HS-5 (cell line): ENCODE results near the gene MIDN.
"Not testable (repeated sequence)": the region's sequence is repeated elsewhere in the genome, so short reads cannot be mapped to it uniquely, and the experiment has no call there.

ENCODE experiments used
- DNase-seq: peaks from one replicate; pipeline ENCODE4 v3.0.0-alpha.2; 2012; ENCODE audit warnings: low read depth

Gene MIDN

DNA sequence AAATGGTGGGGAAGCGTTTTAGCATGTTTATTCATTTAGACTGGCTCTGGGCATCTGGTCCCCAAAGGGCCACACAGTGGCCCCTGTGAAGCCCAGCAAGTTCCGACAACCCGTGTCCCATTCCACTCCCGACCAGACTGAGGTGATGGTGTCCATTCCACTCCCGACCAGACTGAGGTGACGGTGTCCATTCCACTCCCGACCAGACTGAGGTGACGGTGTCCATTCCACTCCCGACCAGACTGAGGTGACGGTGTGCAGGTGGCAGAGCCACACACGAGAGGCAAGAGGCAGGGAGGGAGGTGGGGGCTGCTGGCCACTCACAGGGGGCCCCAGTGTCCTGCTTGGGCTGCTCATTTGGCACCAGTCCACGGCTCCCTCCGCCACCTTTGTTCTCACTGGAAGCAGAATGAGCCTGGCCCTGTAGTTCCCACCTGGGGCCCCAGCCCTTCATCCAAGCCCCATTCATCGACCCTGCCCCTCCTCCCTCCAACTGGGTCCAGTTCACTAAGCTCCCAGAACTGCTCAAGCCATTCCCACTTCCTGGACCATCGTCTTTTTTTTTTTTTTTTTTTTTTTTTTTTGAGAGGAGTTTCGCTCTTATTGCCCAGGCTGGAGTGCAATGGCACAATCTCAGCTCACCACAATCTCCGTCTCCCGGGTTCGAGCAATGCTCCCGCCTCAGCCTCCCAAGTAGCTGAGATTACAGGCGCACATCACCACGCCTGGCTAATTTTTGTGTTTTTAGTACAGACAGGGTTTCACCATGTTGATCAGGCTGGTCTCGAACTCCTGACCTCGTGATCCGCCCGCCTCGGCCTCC lies 1.9 kb upstream of the MIDN start:
- DNase-seq: not testable (repeated sequence)

DNA sequence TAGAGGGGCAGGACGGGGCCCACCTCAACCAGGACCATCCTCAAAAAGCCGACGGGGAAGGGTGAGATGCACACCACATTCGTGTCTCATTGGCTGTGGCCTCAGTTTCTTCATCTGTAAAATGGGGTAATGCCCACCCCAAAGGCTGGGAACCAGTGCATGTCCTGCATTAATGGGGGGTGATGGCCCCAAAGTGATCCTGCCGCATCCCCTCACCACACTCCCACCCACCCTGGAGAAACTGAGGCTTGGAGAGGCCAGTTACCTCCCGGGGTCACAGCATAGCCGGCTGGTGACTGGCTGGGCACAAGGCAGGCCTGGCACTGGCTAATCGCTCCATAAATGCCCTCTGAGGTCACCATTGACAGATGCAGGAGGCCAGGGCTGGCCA lies 640 bp upstream of the MIDN start:
- no peak for DNase-seq

DNA sequence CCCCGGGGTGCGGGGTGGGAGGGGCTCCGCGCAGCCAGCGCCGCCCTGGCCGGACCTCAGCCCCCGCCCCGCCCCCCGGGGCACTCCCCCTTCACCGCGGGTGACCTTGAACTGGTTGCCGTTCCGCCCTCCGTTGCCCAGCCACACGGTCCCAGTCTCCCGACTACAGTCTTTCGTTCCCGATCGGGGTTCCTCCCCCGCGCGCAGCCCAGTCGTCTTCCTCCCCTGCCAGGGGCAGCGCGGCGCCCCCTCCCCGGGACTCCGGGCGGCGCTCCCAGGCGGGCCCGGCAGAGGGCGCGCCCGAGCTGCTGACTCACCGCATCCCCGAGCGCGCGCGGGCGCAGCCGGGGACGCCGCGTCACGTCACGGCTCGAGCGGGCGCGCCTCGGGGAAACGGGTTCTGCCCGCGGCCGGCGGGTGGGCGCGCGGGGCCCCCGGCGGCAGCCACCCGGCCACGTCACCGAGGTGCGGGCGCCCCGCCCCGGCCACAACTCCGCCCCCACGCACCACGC lies 459 bp downstream of the MIDN start:
- DNase-seq: no peak

DNA sequence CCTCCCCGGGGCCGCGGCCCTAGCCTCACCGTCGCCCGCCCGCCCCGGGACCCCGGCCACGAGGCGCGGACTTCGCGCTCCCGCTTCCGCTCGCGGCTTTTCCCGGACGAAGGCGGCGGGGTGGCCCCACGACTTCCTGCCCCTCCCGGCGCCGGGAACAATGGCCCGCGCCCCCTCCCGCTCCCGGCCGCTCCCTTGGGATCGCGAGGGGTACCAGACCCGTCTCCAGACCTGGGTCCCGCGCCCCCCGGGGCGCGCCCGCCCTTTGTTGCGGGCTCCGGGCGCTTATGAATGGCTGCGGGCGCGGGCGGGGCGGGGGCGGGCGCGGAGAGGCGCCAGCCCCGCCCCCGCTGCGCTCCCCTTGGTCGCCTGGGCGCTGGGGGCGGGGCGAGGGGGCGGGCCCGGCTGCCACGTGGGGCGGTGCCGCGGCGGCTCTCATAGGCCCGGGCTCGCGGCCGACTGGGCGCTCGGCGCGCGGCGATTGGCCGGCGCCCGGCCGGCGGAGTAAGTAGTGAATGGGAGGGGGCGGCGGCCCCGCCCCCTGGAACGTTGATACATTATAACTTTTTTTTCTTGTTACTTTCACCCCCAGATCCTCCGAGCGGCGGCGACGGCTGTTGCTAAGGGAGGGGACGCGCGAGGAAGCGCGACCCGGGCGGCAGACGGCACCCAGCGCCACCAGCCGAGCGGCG lies 1.1 kb downstream of the MIDN start:
- DNase-seq: no peak

DNA sequence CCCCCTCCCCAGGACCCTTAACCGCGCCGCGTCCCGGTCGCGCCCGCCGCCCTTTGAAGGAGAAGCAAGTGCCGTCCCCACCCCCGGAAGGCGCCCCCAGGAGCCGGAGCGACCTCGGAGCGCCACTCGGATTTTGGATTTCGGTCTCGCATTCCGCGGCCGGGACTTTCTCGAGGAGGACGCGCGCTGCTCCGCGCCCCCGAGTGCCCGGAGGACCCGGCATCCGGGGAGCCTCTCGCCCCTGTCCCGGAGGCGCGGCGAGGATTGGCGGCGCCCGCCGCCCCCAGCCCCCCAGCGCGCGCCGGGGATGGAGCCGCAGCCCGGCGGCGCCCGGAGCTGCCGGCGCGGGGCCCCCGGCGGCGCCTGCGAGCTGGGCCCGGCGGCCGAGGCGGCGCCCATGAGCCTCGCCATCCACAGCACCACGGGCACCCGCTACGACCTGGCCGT lies 1.6 kb downstream of the MIDN start:
- no peak for DNase-seq

DNA sequence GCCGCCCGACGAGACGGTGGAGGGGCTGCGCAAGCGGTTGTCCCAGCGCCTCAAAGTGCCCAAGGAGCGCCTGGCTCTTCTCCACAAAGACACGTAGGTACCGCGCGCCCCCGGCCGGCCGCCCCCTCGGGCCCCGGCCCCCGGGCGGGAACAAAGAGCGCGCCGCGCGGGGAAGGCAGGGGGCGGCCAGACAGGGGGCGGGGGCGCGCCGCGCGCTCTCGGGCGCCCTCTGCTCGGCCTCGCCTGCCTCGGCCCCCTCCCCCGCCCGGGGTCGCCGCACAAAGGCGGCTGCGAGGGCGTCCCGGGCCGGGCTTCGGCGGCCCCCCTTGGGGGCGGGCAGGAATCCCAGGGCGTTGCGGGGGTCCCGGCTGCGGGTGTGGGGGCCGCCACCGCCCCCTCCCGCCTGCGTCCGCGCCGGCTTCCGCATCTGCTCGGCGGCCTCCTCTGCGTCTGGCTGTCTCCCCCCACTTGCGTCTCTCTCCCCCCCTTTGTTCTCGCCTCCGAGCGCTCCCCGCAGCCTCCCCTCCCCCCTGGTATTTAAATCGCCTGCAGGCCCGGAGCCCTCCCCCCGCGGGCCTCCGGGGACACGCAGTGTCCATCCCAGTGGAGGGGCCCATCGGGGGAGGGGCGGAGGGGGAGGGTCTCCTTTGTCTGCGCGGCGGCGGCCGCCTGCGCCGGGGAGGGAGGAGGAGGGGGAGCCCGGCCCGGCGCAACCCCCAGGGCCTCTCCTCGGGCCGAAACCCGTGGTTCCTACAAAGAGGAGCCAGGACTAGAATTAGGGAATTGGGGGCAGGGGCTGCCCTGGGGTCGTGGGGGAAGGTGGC lies 2.3 kb downstream of the MIDN start:
- DNase-seq: no peak

DNA sequence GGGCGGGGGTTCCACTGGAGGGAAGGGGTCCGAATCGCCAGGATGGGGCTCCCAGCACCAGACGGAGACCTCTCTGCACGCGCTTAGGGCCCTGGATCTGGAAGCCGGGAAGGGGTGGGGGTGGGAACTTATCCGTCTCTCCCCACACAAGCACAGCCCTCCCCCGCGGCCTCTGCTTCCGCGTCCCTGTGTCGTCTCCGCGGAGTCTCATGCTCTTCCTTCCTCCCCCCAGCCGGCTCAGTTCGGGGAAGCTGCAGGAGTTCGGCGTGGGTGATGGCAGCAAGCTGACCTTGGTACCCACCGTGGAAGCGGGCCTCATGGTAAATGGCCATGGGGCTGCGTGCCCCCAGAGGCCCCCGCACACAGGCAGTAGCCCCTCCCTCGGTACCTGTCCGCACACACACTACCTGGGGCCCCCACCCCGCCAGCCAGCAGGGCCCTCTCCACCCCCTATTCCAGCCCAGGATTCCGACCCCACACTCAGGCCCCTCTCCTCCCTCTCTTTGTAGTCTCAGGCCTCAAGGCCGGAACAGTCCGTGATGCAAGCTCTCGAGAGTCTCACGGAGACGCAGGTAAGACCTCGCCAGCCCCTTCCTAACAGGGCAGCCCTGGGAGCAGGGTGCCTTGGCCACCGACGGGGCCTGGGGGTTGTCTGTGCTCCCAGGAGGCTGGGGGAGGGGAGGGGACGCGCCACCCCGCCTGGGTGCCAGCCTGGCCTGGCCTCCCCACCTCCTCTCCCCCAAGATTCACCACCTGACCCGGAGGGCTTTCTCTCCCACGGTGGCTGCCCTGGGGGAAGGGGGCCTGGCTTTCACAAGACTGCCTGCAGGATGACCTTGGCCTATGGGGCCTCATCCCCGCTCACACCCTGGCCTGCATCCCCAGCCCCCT lies 3.2 kb downstream of the MIDN start:
- DNase-seq: no peak

DNA sequence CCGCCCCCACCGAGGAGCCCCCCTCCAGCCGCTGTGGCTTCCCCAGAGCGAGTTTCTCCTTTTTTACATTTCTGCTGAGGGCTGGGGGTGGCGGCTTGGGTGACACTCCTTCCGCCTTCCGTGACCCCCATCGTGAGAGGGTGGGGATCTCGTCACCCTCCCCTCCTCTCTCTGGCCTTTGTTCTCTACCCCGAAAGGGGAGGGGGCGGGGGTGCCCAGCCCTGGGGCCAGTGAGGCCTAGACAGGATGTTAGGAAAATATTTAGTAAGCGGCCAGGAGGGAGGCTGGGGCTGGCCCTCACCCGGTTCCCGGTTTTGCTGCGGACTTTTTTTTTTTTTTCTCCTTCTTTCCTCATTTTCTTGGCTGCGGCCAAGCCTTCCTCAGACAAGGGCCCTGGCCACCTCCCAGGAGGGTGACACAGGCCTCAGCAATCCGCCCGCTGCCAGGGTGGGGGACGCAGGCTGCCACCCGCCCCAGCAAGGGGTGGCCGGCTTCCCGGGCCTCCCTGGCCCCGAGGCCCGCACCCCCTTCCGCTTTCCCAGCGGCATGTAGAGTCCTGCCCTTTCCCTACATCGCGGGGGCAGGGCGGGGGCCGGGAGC lies 3.9 kb downstream of the MIDN start:
- no peak for DNase-seq

DNA sequence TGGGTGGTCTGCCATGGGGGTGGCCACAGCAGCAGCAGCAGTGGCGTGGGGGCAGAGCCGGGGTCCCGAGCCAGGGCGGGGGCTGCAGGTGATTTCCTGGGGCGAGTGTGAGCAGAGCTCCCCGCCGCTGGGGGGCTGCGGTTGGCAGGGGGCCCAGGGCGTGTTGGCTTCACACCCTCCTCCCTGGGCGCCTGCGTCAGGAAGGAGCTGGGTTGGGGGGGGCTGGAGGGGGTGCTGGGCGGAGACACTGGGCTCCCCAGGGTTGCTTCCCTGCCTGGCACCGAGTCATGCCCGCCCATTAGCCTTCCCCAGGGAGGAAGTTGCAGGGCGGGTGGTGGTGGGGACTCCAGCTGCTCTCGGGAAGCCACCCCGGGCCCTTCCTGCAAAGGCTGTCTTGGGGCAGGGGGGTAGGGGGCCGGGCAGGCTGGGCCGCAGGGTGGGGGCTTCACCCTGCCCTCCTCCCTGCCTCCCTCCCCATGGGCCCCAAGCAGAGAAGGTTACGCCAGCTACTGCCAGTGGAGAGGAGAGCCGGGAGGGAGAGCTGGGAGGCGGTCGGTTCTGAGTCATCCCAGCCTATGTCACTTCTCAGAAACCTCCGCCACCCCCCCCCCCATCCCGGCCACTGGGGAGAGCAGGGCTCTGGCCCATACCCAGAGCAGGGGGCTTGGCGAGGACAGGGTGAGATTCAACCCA lies 4.6 kb downstream of the MIDN start:
- DNase-seq: no peak

DNA sequence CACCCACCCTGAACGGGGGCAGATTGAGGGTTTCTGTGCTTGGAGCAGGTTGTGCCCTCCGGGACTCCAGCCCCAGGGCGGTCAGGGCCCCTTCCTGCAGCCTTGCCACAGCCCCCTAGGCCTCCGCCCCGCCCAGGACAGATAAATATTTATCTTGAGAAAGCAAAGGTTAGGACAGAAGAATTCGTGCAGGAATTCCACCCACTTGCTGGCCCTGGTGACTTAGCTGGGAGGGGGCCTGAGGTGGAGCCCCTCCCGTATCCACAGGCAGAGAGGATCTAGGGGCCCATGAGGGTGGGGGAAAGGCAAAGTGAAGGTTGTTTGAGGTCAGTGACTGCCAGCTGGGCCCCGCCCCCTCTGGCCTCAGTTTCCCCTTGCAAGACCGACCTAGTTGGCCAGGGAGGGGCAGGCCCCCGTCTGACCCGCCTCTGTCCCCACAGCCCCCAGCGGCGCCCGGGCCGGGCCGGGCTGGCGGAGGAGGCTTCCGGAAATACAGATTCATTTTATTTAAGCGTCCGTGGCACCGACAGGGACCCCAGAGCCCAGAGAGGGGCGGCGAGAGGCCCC lies 5.2 kb downstream of the MIDN start:
- no peak for DNase-seq

DNA sequence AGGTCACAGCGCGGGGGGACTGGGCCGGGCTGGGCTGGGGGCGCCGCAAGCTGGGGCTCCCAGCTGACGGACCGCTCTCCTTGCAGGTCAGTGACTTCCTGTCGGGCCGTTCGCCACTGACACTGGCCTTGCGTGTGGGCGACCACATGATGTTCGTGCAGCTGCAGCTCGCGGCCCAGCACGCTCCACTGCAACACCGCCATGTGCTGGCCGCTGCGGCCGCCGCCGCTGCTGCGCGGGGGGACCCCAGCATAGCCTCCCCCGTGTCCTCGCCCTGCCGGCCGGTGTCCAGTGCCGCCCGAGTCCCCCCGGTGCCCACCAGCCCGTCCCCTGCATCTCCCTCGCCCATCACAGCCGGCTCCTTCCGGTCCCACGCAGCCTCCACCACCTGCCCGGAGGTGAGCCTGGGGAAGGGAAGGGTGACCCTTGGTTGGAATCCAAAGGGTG lies 5.7 kb downstream of the MIDN start:
- DNase-seq: no peak

DNA sequence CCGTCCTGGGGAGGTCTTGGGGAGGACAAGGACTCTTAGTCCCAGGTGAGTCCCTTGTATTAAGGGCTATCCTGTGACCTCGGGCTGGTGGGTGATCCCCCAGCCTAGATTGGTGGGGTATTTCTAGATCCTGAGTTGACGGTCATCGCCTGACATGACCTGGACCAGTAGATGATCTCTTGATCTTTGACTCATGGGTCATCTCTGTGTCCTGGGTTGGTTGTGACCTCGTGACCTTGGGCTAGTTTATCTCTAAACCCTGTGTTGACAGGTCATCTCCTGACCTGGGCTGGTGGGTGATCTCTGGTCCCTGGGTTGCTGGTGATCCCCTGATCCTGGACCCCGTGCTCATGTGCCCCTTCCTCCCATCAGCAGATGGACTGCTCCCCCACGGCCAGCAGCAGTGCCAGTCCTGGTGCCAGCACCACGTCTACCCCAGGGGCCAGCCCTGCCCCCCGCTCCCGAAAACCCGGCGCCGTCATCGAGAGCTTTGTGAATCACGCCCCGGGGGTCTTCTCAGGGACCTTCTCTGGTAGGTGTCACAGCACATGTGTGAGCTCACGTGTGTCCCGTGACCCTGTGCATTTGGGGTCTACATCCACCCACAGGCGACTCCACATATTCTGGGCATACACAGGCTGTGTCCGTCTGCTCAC lies 6.3 kb downstream of the MIDN start:
- DNase-seq: no peak

DNA sequence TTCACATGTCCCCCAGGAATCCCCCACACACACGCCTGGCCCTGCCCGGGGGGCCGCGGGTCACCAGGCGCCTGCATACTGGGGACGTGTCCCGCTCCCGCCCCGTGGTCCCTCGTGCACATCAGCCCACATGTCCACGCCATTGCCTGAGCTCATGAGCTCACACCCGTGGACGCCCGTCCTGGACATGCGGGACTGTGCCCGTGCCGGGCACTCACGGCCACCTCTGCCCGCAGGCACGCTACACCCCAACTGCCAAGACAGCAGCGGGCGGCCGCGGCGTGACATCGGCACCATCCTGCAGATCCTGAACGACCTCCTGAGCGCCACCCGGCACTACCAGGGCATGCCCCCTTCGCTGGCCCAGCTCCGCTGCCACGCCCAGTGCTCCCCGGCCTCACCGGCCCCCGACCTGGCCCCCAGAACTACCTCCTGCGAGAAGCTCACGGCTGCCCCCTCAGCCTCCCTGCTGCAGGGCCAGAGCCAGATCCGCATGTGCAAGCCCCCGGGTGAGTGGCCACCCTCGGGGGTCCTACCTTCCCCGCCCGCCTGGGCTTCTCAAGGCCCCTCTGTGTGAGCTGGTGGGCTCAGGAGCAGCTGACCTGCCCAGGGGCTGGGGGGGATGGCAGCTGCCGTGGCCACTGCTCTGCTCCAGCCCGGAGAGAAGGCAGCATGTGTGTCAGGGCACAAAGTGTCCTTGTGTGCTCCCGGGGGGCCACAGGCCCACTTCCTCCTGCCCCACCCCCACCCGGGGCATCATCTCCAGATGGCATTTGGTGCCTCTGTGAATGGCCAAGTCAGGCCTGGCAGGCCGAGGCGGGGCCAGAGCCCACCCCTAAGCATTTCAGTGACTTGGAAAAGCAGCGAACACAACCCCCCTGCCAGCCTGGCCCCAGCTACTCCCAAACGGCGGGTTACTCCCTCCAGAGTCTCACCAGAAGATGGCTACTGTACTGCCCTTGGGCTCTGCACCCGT lies 7.1 kb downstream of the MIDN start:
- DNase-seq: no peak

DNA sequence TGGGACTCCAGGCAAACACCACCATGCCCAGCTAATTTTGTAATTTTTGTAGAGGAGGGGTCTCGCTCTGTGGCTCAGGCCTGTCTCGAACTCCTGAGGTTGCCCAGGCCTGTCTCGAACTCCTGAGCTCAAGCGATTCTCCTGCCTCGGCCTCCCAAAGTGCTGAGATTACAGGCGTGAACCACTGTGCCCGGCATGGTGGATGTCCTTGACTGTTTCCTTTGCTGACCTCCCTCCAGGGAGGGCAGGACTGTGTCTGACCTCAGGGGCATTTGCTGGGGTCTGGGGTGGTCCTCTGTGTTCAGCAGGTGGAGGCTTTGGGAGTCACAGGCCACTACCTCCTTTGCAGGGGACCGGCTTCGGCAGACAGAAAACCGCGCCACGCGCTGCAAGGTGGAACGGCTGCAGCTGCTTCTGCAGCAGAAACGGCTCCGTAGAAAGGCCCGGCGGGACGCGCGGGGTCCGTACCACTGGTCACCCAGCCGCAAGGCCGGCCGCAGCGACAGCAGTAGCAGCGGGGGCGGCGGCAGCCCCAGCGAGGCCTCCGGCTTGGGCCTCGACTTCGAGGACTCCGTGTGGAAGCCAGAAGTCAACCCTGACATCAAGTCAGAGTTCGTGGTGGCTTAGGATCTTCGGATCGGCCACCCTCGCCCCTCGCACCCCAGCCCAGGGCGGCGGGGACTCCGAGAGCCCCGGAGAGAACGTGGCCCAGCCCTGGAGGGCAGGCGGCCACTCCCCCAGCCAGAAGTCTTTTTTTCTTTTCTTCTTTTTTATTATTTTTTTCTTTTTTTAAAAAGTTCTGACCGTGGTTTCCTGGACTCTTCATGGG lies 8.5 kb downstream of the MIDN start:
- DNase-seq: no peak

DNA sequence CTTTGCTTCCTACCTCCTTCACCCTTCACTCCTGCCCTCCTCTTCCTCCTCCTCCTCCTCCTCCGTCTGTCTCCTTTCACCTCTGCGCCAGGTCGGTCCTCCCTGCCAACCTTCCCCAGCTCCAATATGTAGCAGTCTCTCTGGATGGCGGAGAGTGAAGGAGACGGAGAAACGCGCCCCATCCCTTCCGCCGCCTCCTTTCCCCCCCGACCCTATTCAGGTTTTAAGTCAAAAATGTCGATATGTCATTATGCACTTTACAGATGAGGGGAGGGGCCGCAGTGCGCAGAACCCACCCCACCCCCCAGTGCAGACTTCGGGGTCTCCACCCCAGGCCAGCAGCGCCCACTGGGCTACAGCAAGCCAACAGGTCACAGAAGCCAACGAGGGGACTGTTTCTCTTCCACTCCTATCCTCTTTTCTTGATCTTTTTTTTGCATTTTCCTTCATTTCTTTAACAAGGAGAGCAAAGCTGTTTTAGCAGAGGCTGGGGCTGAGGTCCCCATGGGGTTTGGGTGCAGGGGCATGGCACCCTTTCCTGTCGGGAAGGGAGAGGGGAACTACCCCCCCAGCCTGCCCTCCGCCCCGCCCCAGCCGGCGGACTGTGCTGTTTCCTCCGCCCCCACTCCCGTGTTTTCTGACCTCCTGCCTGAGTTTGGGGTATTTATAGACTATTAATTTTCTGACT lies 9.2 kb downstream of the MIDN start:
- DNase-seq: no peak

DNA sequence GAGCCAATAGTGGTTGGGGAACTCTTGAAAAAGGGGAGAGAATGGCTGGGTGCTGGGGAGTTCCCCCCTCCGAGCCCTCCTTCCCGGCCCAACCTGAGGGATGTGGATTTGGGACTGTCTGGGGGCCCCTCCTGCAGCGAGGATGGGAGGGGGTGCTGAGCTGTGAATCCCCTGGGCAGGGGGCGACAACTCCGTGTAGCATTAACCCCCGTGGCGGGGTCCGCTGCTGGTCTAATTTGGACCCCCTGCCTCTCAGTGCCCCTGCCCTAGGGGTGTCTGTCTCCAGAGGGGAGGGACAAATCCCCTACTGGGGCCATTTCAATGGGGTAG lies 9.7 kb downstream of the MIDN start:
- no peak for DNase-seq

DNA sequence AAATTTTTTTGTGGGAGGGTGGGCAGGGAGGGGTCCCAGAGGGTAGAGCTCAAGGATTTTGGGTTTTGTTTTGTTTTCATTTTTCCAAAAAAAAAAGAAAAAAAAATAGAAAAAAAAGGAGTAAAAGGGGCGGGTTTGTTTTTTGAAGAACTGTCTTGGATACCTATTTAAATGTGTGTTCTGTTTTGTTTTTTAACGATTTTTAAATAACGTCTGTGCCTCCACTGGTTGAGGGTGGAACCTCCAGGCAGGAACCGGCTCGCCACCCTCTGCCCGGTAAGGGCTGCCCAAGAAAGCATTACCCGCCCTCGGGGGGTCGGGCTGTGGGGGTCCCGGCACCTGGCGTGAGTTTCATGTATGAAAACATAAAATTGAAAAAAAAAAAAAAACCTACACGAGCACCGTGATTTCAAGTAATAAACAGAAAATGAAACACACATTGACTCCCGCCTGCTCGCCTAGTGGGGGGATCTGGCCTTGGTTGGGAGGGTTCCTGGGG lies 10.4 kb downstream of the MIDN start:
- no peak for DNase-seq
